GM18867 (cell line): Measurements from ENCODE around the gene ORM2.

Experiments
- ATAC-seq: cut with Tn5 transposase; IDR thresholded peaks from one replicate; pipeline ENCODE4 v1.9.1; 2021; ENCODE audit warnings: mild to moderate bottlenecking, moderate library complexity; ENCODE audit not compliant: unreplicated experiment

ORM2 gene

GRCh38 chr9:114291886-114292590, 37.6 kb upstream of the ORM2 start:
- no peak for ATAC-seq

- no peak for ATAC-seq
These were observed 35.0 kb upstream of the ORM2 start for GRCh38 chr9:114294664-114295063.

GRCh38 chr9:114296338-114296737, 33.3 kb upstream of the ORM2 start:
- no peak for ATAC-seq

GRCh38 chr9:114299286-114300152, 30.1 kb upstream of the ORM2 start:
- ATAC-seq = no peak

- ATAC-seq = no peak
These were observed 29.4 kb upstream of the ORM2 start for GRCh38 chr9:114300153-114300845.

- no peak for ATAC-seq
These were observed 28.5 kb upstream of the ORM2 start for GRCh38 chr9:114300846-114301797.

GRCh38 chr9:114301798-114302565, 27.7 kb upstream of the ORM2 start:
- ATAC-seq = no peak

GRCh38 chr9:114302727-114303126, 26.9 kb upstream of the ORM2 start:
- ATAC-seq = no peak

GRCh38 chr9:114303571-114303970, 26.1 kb upstream of the ORM2 start:
- ATAC-seq = no peak

- no peak for ATAC-seq
These were observed 25.7 kb upstream of the ORM2 start for GRCh38 chr9:114303977-114304376.

GRCh38 chr9:114304416-114305188, 25.1 kb upstream of the ORM2 start:
- ATAC-seq = no peak

- no peak for ATAC-seq
These were observed 21.8 kb upstream of the ORM2 start for GRCh38 chr9:114307899-114308267.

GRCh38 chr9:114308361-114308950, 21.2 kb upstream of the ORM2 start:
- ATAC-seq = no peak

- ATAC-seq = no peak
These were observed 20.6 kb upstream of the ORM2 start for GRCh38 chr9:114309096-114309495.

- no peak for ATAC-seq
These were observed 18.9 kb upstream of the ORM2 start for GRCh38 chr9:114310471-114311450.

GRCh38 chr9:114311571-114312512, 17.8 kb upstream of the ORM2 start:
- no peak for ATAC-seq
